ENCODE results near the gene CENPV. TPM values are rescaled to one million over a fixed set of nuclear protein-coding genes. Genes with fewer than 3 reads are reported as not detected.

Gene CENPV
- total RNA-seq, 1 donor from 2014 or later = 220 TPM

DNA sequence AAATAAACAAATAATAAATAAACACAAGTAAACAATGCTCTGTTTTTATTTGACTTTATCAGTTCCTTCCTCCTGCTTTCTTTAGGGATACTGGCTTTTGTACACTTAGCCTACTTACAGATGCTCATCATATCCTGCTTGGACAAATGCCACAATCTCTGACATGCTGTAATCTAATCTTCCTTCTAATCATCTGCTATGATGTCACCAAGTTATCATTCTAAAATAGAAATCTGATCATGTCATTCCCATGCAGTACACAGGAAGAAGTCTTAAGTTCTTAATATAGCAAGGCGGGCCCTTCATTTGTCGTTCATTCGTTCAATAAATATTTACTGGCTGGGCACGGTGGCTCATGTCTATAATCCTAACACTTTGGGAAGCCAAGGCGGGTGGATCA is 18.5 kb upstream of the CENPV start:
- no peak overlapping the region for H3K27ac Mint-ChIP-seq

DNA sequence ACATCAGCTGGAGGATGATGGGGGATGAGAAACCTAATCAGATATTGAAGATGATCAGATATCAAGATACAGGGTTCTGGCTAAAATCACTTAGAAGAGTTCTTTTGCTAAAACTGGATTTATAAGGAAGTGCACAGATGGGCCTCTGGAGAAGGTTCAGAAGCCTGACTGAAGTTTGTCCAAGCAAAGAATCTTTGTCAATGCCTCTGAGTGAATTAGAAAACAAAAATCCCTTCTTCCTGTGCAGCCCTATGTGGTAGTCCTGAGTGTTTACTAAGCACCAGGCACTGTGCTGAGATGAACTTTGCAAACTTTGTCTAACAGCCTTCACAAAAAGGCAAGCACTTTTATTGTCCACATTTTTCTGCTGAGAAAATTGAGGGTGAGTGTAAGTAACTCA is 11.4 kb upstream of the CENPV start:
- H3K9me3 Mint-ChIP-seq = no peaks in the 10 kb centered on the region
- H3K4me3 Mint-ChIP-seq = no peak overlapping the region
- TF ChIP-seq, protein P1, sequence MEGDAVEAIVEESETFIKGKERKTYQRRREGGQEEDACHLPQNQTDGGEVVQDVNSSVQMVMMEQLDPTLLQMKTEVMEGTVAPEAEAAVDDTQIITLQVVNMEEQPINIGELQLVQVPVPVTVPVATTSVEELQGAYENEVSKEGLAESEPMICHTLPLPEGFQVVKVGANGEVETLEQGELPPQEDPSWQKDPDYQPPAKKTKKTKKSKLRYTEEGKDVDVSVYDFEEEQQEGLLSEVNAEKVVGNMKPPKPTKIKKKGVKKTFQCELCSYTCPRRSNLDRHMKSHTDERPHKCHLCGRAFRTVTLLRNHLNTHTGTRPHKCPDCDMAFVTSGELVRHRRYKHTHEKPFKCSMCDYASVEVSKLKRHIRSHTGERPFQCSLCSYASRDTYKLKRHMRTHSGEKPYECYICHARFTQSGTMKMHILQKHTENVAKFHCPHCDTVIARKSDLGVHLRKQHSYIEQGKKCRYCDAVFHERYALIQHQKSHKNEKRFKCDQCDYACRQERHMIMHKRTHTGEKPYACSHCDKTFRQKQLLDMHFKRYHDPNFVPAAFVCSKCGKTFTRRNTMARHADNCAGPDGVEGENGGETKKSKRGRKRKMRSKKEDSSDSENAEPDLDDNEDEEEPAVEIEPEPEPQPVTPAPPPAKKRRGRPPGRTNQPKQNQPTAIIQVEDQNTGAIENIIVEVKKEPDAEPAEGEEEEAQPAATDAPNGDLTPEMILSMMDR (IDR thresholded peaks at IDR 0.05) = no peak
- no peak for TF ChIP-seq EZH2phosphoT487 (IDR thresholded peaks at IDR 0.05)
- no peak for TF ChIP-seq EZH2 (IDR thresholded peaks at IDR 0.05)
- no peaks in the 10 kb centered on the region for H3K36me3 Mint-ChIP-seq
- no peak overlapping the region for H2AFZ ChIP-seq (replicated peaks)
- no peak overlapping the region for H3K27ac ChIP-seq
- H3K9ac ChIP-seq = no peak overlapping the region
- H3K27me3 ChIP-seq = no peaks in the 10 kb centered on the region
- H3F3A ChIP-seq (ENCODE audit: low read depth) = no peaks in the 10 kb centered on the region
- no peaks in the 10 kb centered on the region for H3K79me2 ChIP-seq (ENCODE audit: low read depth)
- H3K4me2 ChIP-seq = no peak overlapping the region
- no peak overlapping the region for H3K27ac Mint-ChIP-seq
- no peaks in the 10 kb centered on the region for H3K4me1 ChIP-seq
- H3K4me3 ChIP-seq = no peak overlapping the region
- peaks cover 5% of the 10 kb centered on the region for H3K4me1 Mint-ChIP-seq
- H3K27me3 Mint-ChIP-seq (ENCODE audit: insufficient read depth, low read depth) = peaks cover 2% of the 10 kb centered on the region
- H3K36me3 ChIP-seq = no peaks in the 10 kb centered on the region
- H4K20me1 ChIP-seq (ENCODE audit: low read depth) = no peaks in the 10 kb centered on the region
- DNase-seq (ENCODE audit: low spot score) = no peak
- H3K9me3 ChIP-seq (ENCODE audit: low read depth) = no peaks in the 10 kb centered on the region

More for the DNA sequence above, 18.5 kb upstream of the CENPV start:
- TF ChIP-seq EZH2 (IDR thresholded peaks at IDR 0.05) (no peak), EZH2phosphoT487 (IDR thresholded peaks at IDR 0.05) (no peak)
- TF ChIP-seq, protein P1 (IDR thresholded peaks at IDR 0.05) = no peak
- no peak overlapping the region for H3K9ac ChIP-seq
- Mint-ChIP-seq H3K4me3 (no peak overlapping the region), H3K36me3 (no peaks in the 10 kb centered on the region), H3K4me1 (no peaks in the 10 kb centered on the region), H3K27me3 (ENCODE audit: insufficient read depth, low read depth) (peaks cover 2% of the 10 kb centered on the region), H3K9me3 (no peaks in the 10 kb centered on the region)
- no peak for DNase-seq (ENCODE audit: low spot score)
- no peaks in the 10 kb centered on the region for H3F3A ChIP-seq (ENCODE audit: low read depth)
- no peak overlapping the region for H3K4me3 ChIP-seq
- H3K36me3 ChIP-seq = no peaks in the 10 kb centered on the region
- H3K27ac ChIP-seq = no peak overlapping the region
- no peaks in the 10 kb centered on the region for H3K79me2 ChIP-seq (ENCODE audit: low read depth)
- no peaks in the 10 kb centered on the region for H3K9me3 ChIP-seq (ENCODE audit: low read depth)
- H4K20me1 ChIP-seq (ENCODE audit: low read depth) = no peaks in the 10 kb centered on the region
- H3K27me3 ChIP-seq = no peaks in the 10 kb centered on the region
- no peaks in the 10 kb centered on the region for H3K4me1 ChIP-seq
- H2AFZ ChIP-seq (replicated peaks) = no peak overlapping the region
- H3K4me2 ChIP-seq = no peak overlapping the region

DNA sequence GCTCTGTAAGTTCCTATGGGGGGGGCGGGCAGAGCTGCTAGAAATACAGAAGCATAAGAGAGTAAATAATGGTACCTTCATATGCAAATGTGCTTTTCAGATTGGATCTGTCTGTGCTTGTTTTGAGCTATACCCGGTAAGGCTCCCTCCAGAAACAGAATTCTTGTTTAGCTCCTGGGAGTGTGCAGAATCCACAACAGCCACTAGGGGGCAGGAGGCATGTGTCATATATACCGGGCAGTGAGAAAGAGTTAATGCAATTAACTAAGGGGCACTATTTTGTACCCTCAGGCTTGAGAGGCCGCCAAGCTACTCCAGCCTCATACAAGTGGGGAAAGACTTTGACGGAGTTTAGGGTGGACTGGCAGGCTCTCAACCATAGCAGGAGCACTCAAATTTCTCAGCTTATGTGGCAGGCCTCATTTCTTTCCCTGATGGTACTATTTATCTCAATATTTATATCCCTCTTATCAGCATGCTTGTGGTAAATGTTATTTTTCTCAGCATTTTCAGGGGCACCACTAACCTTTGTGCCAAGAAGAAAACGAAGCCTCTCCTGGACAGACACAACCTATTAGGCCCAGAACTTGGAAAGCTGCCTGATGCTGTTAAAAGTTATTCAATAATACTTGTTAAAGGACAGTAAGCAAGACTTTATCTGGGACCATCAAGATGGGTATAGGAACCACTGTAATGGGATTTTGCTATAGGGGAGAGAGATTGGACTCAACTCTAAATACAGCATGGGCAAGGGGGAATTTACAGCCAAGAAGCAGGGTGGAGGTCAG is 10.7 kb upstream of the CENPV start:
- Histone ChIP-seq H3K4me3 (no peak overlapping the region), H2AFZ (replicated peaks) (peak overlapping the region; percentile 18), H3K9ac (no peak overlapping the region), H3F3A (ENCODE audit: low read depth) (no peaks in the 10 kb centered on the region), H4K20me1 (ENCODE audit: low read depth) (no peaks in the 10 kb centered on the region), H3K9me3 (ENCODE audit: low read depth) (no peaks in the 10 kb centered on the region), H3K4me1 (no peaks in the 10 kb centered on the region), H3K4me2 (no peak overlapping the region), H3K27me3 (no peaks in the 10 kb centered on the region), H3K79me2 (ENCODE audit: low read depth) (no peaks in the 10 kb centered on the region), H3K27ac (no peak overlapping the region), H3K36me3 (no peaks in the 10 kb centered on the region)
- Mint-ChIP-seq H3K9me3 (no peaks in the 10 kb centered on the region), H3K27me3 (ENCODE audit: insufficient read depth, low read depth) (peaks cover 2% of the 10 kb centered on the region), H3K36me3 (no peaks in the 10 kb centered on the region), H3K4me3 (no peak overlapping the region), H3K4me1 (peaks cover 5% of the 10 kb centered on the region), H3K27ac (no peak overlapping the region)
- peak; percentile 88 for DNase-seq (ENCODE audit: low spot score)
- TF ChIP-seq, protein P1 (IDR thresholded peaks at IDR 0.05) = peak; percentile 98
- TF ChIP-seq EZH2 (IDR thresholded peaks at IDR 0.05) = no peak
- no peak for TF ChIP-seq EZH2phosphoT487 (IDR thresholded peaks at IDR 0.05)

Data from neural progenitor cell (in vitro differentiated cells).